ENCODE data around the gene LCP1.

Gene LCP1

DNA sequence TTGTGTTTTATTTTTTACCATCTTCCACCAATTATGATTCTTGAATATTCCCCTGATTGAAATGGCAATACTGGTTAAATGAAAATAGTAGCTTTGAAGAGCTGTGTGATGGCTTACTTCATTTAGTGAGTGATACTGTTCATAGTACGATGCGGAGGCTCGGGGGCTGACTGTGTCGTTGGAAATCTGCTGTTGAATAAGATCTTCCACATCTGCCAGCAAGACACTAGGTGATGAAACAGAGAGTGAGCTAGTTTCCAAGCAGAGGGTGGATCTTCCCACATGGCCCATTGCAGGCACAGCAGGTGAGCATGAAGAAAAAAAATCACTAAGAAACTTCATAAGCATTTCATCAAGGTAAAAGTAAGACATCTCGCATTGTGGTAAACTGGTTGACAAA, 99.7 kb downstream of the LCP1 start:
- H3K36me3 Mint-ChIP-seq (ENCODE audit: low read depth) = no peaks in the 10 kb centered on the region
- intact Hi-C loops (cut with micrococcal nuclease) = no loop called here

DNA sequence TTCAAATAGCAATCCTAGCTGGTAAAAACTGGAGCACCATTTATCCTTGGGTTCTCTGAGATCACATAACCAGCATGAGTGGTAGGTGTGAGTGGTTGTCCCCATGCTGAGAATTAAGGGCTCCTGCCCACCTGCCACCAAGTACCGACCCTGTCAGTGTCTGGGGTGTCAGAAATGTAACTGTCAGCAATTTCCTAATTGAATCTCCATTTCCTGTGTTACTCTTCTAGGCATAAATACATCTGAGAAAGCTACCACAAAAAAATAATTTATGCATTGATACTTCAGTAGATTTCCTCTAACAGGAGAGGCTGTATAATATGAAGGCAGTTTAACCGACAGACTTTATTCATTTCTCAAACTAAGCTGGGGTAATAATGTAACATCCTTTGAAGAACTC, 102.2 kb downstream of the LCP1 start:
- Mint-ChIP-seq H3K36me3 (ENCODE audit: low read depth) (no peaks in the 10 kb centered on the region), H3K9me3 (no peaks in the 10 kb centered on the region), H3K27ac (no peak overlapping the region), H3K4me3 (no peak overlapping the region), H3K4me1 (ENCODE audit: low read depth) (peaks cover 13% of the 10 kb centered on the region), H3K27me3 (no peaks in the 10 kb centered on the region)
- intact Hi-C loops (cut with micrococcal nuclease) = no loop called here

More for the DNA sequence above, 99.7 kb downstream of the LCP1 start:
- H3K4me3 Mint-ChIP-seq = no peak overlapping the region
- no peaks in the 10 kb centered on the region for H3K9me3 Mint-ChIP-seq
- no peaks in the 10 kb centered on the region for H3K27me3 Mint-ChIP-seq
- peaks cover 8% of the 10 kb centered on the region for H3K4me1 Mint-ChIP-seq (ENCODE audit: low read depth)
- H3K27ac Mint-ChIP-seq = no peak overlapping the region

DNA sequence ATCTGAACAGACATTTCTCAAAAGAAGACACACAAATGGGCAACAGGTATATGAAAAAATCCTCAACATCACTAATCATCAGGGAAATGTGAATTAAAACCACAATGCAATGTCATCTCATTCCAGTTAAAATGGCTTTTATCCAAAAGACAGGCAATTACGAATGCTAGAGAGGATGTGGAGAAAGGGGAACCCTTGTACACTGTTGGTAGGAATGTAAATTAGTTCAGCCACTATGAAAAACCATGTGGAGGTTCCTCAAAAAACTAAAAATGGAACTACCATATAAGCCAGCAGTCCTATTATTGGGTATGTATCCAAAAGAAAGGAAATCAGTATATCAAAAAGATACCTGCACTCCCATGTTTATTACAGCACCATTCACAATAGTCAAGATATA, 104.7 kb downstream of the LCP1 start:
- no peaks in the 10 kb centered on the region for H3K9me3 Mint-ChIP-seq
- intact Hi-C loops (cut with micrococcal nuclease) = no loop called here
- H3K4me1 Mint-ChIP-seq (ENCODE audit: low read depth) = peaks cover 13% of the 10 kb centered on the region
- no peak overlapping the region for H3K27ac Mint-ChIP-seq
- H3K27me3 Mint-ChIP-seq = no peaks in the 10 kb centered on the region
- no peaks in the 10 kb centered on the region for H3K36me3 Mint-ChIP-seq (ENCODE audit: low read depth)
- H3K4me3 Mint-ChIP-seq = no peak overlapping the region

DNA sequence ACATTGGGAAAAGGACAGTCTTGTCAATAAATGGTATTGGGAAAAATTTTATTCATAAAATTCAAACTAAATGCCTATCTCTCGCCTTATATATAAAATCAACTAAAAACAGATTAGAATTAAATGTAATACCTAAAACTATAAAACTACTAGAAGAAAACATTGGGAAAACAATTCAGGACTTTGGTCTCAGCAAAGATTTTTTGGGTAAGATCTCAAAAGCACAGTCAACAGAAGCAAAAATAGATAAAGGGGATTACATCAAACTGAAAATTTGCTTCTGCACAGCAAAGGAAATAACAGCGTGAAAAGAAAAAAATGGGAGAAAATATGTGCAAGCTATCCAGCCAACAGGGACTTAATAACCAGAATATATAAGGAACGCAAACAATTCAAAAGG, 105.2 kb downstream of the LCP1 start:
- intact Hi-C loops (cut with micrococcal nuclease) = no loop called here
- no peak overlapping the region for H3K4me3 Mint-ChIP-seq
- no peak overlapping the region for H3K27ac Mint-ChIP-seq
- H3K36me3 Mint-ChIP-seq (ENCODE audit: low read depth) = no peaks in the 10 kb centered on the region
- no peaks in the 10 kb centered on the region for H3K27me3 Mint-ChIP-seq
- H3K4me1 Mint-ChIP-seq (ENCODE audit: low read depth) = peaks cover 13% of the 10 kb centered on the region
- no peaks in the 10 kb centered on the region for H3K9me3 Mint-ChIP-seq

Data from dendritic cell treated with granulocyte-macrophage colony-stimulating factor and Interleukin-4, amounts not matched to agents 40 ng/mL and 50 ng/mL, for 4 days (primary cell).